Inferior parietal cortex (tissue), 1 donor: ENCODE data around the gene ADCY2.

Experiments
- DNase-seq: peaks from one replicate; pipeline ENCODE4 v3.0.0-alpha.2; 2016; ENCODE audit errors: extremely low spot score

ADCY2 gene

GRCh38 chr5:7784683-7785380, 388.9 kb downstream of the ADCY2 start:
- DNase-seq = no peak

DNA sequence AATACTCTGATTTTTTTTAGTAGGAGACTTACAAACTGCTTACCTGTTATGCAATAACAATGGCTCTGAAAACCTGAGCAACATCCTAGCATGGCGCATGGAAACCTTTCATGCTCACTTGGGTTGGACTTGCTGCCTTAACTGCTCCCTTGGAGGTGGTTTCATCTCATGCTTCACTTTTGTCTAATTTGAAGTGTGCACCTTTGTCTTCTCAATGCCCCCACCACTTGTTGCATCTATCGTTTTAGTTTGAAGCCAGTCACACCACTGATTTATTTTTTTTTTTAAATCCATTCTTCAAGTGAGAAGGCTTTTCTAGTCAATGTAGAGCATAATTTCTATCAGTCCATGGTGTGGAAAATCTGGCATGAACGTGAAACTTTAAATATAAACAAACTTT, 391.8 kb downstream of the ADCY2 start:
- DNase-seq = no peak

- no peak for DNase-seq
These were observed 393.6 kb downstream of the ADCY2 start for GRCh38 chr5:7789567-7789966.

DNA sequence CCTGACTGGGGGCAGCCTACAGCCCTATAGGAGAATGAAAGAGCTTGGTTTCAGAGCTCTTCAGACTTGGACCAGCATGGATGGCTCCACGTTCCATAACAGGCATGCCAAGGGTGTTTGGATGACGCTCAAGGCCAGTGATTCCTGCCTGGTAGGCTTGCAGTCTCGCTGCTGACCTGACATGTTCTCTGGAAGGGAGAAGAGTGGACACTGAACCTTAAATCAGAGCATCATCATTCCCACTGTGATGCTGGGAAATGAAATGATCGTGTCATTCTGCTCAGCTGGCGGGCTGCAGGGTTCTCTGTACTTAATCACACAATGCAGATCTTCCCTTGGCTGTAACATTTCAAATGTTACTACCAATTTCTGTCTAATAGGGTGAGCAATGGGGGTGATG, 398.0 kb downstream of the ADCY2 start:
- no peak for DNase-seq

DNA sequence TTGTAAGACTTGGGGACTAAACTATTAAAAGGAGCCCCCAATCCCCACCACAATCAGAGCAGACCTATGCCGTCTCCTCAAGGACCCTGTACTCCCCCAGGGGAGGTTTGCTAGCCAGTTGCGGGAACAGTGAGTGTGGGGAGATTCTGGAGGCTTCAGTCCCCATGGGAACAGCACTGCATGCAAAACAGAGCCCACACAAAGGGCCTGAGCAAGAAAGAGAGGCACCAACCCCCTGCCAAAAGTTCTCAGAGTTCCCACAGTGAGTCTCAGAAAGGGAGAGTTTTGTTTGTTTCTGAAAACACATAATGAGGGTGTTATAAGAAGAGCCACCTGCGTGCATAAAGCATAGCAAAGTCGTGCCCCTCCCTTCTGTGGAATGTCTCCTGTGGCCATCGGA, 398.4 kb downstream of the ADCY2 start:
- DNase-seq = no peak

- no peak for DNase-seq
These were observed 398.9 kb downstream of the ADCY2 start for GRCh38 chr5:7794823-7795222.

DNA sequence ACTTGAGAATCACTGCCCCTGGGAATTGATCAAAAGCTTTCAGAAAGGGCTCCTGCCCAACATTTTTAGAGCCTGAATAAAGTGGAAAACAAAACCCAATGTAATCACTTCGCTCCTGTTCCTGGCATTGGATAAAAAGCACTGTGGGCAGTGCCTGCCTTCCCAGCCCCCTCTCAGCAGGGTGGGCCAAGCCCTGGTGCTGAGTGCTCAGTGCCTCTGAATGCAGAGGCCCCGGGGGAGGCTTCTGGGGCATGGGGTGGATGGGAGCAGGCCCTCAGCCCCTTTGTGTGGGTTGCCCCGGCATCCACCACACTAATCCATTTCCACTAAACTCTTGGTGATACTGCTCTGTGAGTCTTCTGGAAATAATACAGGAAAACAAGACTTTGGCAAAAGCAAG, 399.4 kb downstream of the ADCY2 start:
- no peak for DNase-seq

GRCh38 chr5:7801891-7802614, 406.1 kb downstream of the ADCY2 start:
- DNase-seq = no peak

DNA sequence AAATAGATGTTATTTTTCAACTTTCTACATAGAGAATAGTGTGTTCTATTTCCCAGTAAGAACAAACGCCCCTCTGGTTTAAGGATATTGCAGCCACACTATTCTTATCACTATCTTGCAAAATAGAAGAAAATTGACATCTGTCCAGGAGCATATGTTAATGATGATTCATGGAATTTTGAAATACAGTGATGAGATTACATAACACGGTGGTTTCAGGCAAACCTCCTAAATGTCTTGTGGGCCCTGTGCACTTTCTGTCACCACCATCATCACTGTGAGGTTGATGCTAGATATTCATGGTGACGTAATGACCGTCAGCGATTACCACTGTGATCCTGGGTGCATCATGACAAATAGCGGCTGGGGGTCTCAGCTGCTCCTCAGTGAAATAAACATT, 406.9 kb downstream of the ADCY2 start:
- no peak for DNase-seq

- no peak for DNase-seq
These were observed 408.0 kb downstream of the ADCY2 start for GRCh38 chr5:7803937-7804336.

DNA sequence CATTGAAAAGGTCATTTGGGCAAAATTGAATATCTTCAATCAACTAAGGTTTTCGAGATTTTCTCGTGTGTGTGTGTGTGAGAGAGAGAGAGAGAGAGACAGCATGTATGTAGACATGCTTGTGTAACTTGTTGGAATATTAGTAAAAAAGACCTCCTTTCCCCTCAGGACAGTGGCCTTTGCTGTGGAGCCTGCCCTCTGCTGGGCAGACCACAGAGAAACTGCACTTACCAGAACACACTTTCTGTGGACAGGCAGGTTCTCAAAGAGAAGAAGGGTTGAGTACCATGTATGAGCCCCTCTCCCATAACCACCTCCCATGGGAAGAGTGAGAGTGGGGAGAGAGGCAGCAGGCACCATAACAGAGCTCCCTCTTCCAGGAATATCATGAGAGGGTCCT, 409.4 kb downstream of the ADCY2 start:
- DNase-seq = no peak

DNA sequence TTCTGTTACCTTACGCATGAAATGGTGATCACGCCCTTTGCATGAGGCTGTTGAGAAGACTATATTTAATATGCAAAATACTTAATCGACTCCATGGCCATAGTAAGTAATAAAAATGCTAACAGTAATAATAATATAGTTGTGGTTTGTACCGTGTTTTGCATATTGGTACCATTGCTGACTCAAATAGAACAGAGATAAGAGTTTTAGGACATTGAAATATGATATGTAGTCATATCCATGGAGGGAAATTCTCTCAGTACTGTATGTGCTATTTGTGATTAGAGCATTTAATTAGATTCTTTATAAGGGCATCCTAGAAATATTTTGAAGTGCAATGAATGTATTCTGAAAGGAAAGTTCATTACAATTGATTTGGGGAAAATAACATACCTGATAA, 413.1 kb downstream of the ADCY2 start:
- no peak for DNase-seq

DNA sequence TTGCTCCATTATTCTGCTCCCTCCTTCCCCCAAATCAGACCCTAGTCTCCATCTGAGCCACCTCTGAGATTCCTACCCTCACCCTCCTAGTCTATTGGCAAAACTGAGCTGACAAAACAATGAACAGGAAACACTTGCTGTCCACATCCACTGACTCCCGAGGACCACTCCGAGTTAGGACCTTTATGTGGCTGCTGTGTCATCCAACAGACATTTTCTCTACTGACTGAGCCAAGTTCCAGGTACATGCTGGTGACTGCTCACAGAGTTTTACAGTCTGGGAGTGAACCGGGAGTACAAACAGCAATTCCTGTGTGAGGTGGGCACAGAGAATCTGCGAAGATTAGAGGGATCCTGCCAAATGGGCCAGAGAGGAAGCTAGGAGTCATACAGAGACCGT, 415.8 kb downstream of the ADCY2 start:
- no peak for DNase-seq

DNA sequence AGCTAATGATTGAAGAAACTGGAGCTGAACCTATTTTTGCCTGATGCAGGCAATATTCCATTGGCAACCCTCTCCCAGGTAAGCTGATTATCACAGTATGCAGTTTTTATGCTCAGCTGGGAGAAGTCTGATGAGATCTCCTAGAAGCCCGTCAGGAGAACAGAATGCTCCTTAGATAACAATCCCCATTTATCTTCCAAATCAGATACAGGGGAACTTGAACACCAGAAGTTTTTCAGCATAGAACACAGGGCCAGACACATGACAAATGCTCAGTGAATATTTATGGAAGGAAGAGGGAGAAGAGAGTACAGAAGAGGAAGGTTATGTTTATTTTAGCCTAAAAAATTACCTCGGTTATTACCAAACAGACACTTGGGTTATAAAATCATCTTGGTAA, 417.1 kb downstream of the ADCY2 start:
- DNase-seq = no peak

DNA sequence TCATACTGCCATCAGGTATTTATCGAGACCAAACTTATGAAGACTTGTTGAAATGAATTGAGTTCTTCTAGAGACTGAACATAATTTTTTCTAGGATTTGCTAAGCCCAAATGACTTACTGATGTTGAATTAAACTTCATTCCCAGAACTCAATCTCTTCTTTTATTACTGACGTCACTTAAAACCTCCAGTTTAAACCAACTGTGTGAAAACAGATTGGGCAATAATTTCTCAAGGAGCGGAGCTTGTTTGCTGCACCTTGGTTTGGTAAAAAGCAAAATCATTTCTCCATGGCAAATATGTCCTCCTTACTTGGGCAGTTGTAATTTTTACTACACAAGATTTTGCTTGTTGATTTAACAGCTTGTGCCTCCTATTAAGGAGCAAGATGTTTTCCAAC, 417.6 kb downstream of the ADCY2 start:
- DNase-seq = no peak

- no peak for DNase-seq
These were observed 418.9 kb downstream of the ADCY2 start for GRCh38 chr5:7814816-7815215.

DNA sequence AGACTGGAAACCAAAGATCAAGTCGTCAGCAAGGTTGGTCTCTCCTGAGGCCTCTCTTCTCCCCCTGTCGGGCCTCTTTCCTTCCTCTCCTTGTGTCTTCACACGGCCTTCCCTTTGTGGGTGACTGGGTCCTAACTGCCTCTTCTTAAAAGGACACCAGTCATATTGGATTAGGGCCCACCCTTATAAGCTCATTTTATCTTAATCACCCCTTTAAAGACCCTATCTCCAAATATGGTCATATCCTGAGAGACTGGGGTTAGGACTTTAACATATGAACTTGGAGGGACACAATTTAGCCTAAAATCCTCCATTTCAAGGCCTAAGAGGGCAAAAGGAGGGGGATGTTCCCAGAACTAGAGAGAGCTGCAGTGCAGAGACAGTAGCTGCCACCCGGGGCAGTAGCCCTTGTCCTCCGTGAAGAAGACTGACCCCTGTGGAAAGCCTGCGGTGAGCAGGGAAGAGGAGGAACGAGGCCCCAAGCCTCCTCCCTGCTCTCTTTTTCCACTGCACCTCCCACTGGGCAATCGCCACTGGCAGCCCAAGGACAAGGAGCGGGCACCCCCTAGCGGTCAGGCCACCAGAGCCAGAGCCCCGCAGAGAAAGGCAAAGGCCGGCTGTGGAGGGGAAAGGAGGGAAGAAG, 420.1 kb downstream of the ADCY2 start:
- peak; percentile 74 for DNase-seq

DNA sequence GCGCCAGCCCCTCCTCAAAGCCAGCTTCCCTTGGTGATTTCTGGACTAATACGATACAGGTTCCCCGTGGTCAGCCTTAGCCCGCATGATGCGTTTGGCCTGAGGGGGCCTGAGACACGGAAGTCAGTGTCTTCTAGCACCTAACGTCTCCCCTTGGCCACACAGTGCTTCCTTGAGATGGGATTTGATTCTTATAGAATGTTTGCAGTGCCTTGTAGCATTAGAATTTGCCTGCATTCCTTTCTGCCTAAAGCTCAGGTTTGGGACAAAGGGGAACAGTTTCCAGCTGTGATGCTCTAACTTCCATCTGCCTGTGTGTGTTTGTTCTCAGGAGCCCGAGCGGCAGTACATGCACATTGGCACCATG, 420.6 kb downstream of the ADCY2 start:
- DNase-seq = no peak

DNA sequence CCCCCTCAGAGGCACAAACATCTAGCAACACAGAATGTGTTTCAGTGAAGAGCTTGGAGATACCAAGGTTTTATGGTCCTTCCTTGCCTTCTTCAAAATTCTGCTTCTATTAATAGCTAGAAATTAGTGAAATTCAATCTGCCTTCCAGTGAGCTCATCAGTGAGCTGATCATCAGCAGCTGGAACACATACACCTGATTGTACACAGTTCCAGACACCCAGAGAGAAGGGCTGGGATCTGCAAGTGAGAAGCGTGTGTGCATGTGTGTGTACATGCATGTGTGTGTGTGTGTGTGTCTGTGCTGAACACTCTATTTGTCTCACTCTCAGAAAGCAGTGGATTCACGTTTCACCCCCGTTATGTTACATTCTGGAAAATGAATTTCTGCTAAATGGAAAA, 426.5 kb downstream of the ADCY2 start:
- DNase-seq = no peak

DNA sequence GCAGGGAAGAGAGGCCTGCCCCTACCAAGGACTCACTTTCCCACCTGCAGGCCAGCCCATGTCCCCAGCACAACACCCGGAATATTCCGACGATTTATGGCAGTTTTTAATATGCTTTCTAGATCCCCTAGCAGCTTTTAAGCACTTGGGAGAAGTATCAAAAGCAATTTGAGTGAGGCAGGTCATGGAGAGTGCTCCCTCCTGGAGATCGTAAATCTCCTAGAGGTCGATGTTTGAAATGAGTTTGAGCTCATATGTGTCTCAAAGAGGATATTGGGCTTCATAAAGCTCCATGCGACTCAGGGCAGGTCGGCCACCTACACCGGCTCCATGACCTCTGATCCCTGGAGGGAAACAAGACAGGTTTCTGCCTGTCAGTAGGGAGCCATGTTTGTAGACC, 427.7 kb downstream of the ADCY2 start:
- no peak for DNase-seq

GRCh38 chr5:7824995-7825394, 429.1 kb downstream of the ADCY2 start:
- DNase-seq = no peak

- DNase-seq = no peak
These were observed 429.7 kb downstream of the ADCY2 start for GRCh38 chr5:7825630-7826029.

- peak; percentile 49 for DNase-seq
These were observed 431.7 kb downstream of the ADCY2 start for GRCh38 chr5:7827610-7828009.
